Activated CD4-positive, alpha-beta T cell treated with anti-CD3 and anti-CD28 coated beads for 36 hours (primary cell): ENCODE results near the gene BTBD16. TPM values are rescaled to one million over a fixed set of nuclear protein-coding genes. Genes with fewer than 3 reads are reported as not detected.

Experiments used
- ATAC-seq: fragments of 200-7000 bp; cut with Tn5 transposase; one replicate; pipeline ENCODE4 v1.10.0; 2021; ENCODE audit warnings: mild to moderate bottlenecking, moderate library complexity
- CTCF ChIA-PET: fragments of 350-600 bp; sonication (Branson Sonifier 250); formaldehyde crosslinking; loops from one replicate; lab custom pipeline; 2021; ENCODE audit warnings: antibody characterized with exemption; lab: Charles Lee
- POLR2A ChIA-PET: fragments of 350-600 bp; sonication (Branson Sonifier 250); formaldehyde crosslinking; loops from one replicate; lab custom pipeline; 2021; ENCODE audit warnings: antibody characterized with exemption, inconsistent platforms; lab: Charles Lee
- DNase-seq: peaks from one replicate; pipeline ENCODE4 v3.0.0-alpha.2; 2020
- H3K27ac Mint-ChIP-seq: one replicate; pipeline ENCODE4 v1.8.0; 2021; ENCODE audit warnings: mixed read lengths
- H3K27me3 Mint-ChIP-seq: one replicate; pipeline ENCODE4 v1.8.0; 2021; ENCODE audit warnings: mixed read lengths
- H3K36me3 Mint-ChIP-seq: one replicate; pipeline ENCODE4 v1.8.0; 2021; ENCODE audit warnings: low read depth, mixed read lengths
- H3K4me1 Mint-ChIP-seq: one replicate; pipeline ENCODE4 v1.8.0; 2021; ENCODE audit warnings: mixed read lengths
- H3K4me3 Mint-ChIP-seq: one replicate; pipeline ENCODE4 v1.8.0; 2021; ENCODE audit warnings: mild to moderate bottlenecking, moderate library complexity, mixed read lengths
- H3K9me3 Mint-ChIP-seq: one replicate; pipeline ENCODE4 v1.8.0; 2021; ENCODE audit warnings: low read depth, mixed read lengths
- intact Hi-C, 2 experiments: fragments of 100-400 bp; cut with DNase I in 1 of 2; cut with micrococcal nuclease in 1 of 2; formaldehyde crosslinking; loops; one replicate each; pipeline versions ENCODE4 v1.14.2 to v1.15.1; 2022 to 2024; cut with DNase I, micrococcal nuclease
- total RNA-seq, 2 experiments: library from RNA; stranded (reverse); gene quantifications; one replicate each; pipeline ENCODE4 v1.2.3, GENCODE V29; 2021

Gene BTBD16
- total RNA-seq, 2 experiments from 2014 or later, result not detected

DNA sequence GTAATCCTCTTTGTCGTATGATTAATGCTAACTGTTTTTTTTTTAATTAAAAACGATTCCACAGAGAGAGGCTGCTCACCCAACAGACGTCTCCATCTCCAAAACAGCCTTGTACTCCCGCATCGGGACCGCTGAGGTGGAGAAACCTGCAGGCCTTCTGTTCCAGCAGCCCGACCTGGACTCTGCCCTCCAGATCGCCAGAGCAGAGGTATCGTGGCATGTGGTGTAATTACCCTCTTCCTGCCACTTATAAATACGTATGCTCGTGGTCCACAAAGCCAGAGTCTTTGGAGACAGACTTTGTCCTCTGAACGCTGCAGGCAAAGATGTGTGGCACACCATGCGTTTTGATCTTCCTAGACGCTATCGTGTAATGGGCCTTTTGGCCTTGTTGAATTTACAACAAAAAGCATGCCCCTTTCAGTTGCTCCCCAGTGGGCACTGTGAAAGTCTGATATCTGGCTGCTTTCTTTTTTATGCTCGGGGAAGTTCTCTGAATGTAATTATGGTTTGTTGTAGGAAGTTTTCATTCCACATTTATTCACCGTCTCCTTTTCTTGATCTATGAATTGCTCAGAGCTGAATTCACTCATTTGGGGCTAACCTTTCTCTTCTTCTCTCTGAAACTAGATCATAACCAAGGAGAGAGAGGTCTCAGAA, 33.6 kb upstream of the BTBD16 start:
- H3K27me3 Mint-ChIP-seq, result peaks cover 1% of the 10 kb centered on the region
- no peak overlapping the region for H3K4me3 Mint-ChIP-seq
- ATAC-seq (no peak), DNase-seq (no peak)
- ChIA-PET POLR2A (no interaction called here), CTCF (interaction anchor here (0.7 to 0.8 kb wide), 2 partner anchors 306 to 458 kb away, joined by 3 to 5 read pairs; no protein-coding TSS in a partner anchor)
- intact Hi-C loops, result no loop called here
- no peaks in the 10 kb centered on the region for H3K4me1 Mint-ChIP-seq
- H3K9me3 Mint-ChIP-seq, result no peaks in the 10 kb centered on the region
- H3K27ac Mint-ChIP-seq, result no peak overlapping the region
- no peaks in the 10 kb centered on the region for H3K36me3 Mint-ChIP-seq

DNA sequence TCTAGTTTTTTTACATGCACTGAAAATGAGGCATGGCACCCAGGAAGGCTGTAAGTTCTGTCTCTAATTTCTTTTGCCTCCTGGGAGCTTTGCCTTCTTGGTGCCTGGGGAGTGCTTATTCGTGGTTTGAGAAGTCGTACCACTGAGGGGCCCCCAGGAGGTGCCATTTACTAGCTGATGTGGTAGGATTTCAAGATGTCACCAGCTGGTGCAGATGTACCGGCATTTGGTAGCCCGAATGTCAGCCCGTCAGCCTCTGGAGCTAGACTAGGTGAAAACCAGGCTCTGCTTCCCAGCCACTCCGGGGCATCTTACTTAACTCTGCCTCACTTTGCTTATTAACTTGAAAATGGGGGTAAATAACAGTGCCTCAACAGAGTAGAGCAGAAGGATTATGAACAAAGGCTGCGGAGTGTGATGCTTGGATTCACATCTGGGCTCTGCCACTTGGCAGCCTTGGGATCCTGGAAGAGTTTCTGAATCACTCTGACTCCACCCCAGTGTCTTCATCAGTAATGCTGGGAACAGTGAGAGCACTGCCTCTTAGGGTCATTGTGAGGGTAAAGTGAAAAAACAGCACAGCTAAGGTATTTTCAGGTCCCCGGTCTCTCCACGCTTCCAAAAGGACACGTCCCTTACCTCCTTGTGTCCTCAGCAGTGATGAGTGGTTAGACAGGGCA, 31.4 kb upstream of the BTBD16 start:
- no peak for DNase-seq
- ATAC-seq, result no peak
- POLR2A ChIA-PET, result no interaction called here
- Mint-ChIP-seq H3K4me1 (no peaks in the 10 kb centered on the region), H3K27me3 (no peaks in the 10 kb centered on the region), H3K36me3 (no peaks in the 10 kb centered on the region), H3K27ac (no peak overlapping the region), H3K4me3 (no peak overlapping the region), H3K9me3 (no peaks in the 10 kb centered on the region)
- intact Hi-C loops, result no loop called here
- CTCF ChIA-PET, result no interaction called here

DNA sequence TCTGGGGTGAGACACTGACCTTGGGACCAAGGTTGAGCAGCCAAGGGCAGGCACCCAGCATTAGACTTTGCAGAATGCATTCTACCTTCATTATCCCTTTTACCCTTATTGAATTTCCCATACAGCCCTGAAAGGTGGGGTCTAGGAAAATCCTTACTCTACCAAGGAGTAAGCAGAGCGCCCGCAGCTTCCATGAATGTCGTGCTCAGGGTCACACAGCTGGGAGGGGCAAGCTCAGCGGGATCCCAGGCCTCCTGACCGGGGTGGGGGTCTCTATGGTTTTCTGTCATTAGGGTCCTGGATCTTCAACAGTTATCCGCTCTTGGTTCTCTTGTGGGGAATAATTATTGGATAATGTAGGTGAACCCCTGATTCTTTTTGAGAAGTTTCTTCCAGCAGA, 30.7 kb upstream of the BTBD16 start:
- no peaks in the 10 kb centered on the region for H3K9me3 Mint-ChIP-seq
- H3K27me3 Mint-ChIP-seq, result no peaks in the 10 kb centered on the region
- H3K4me1 Mint-ChIP-seq, result no peaks in the 10 kb centered on the region
- POLR2A ChIA-PET, result no interaction called here
- no peak overlapping the region for H3K4me3 Mint-ChIP-seq
- ATAC-seq (no peak), DNase-seq (no peak)
- no peaks in the 10 kb centered on the region for H3K36me3 Mint-ChIP-seq
- CTCF ChIA-PET, result no interaction called here
- intact Hi-C loops, result no loop called here
- no peak overlapping the region for H3K27ac Mint-ChIP-seq

DNA sequence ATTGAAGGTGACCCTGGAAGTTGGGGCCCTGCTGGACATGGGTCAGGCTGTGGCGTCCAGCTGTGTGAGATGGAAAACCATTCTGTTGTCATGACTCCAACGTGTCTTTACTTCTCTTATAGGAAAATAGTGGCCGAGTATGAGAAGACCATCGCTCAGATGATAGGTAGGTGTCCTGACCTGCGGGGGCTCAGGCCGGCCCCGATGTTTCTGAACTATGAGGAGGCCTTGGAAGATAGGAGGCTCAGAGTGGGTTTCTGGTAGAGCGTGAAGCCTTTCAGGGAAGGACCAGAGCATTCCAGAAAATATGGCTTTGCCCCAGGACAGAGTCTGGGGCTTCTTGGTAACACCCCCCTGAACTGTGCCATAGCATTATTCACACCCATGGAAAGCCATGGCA, 29.3 kb upstream of the BTBD16 start:
- Mint-ChIP-seq H3K4me3 (no peak overlapping the region), H3K4me1 (no peaks in the 10 kb centered on the region), H3K9me3 (no peaks in the 10 kb centered on the region), H3K36me3 (no peaks in the 10 kb centered on the region), H3K27me3 (no peaks in the 10 kb centered on the region), H3K27ac (no peak overlapping the region)
- intact Hi-C loops, result no loop called here
- CTCF ChIA-PET, result no interaction called here
- no peak for ATAC-seq
- POLR2A ChIA-PET, result no interaction called here
- no peak for DNase-seq

DNA sequence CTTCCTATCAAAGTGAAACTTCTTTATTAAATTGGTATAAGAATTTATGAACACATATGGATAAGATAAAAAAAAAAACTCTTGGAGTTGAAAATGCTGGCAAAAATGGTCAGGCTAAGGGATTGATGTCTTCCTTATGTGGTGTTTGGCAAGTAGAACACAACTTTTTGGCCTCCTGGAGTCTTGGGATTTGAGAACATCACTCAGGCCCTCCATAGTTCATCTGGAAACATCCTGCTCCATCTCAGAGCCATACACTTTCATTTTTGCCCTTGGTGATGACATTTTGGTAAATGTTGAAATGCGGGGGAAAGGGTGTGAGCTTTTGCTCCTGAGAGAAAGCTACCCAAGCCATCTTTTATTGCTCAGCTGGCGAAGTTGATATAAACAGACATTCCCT, 27.5 kb upstream of the BTBD16 start:
- Mint-ChIP-seq H3K27me3 (no peaks in the 10 kb centered on the region), H3K4me1 (no peaks in the 10 kb centered on the region), H3K27ac (no peak overlapping the region), H3K9me3 (no peaks in the 10 kb centered on the region), H3K4me3 (no peak overlapping the region), H3K36me3 (no peaks in the 10 kb centered on the region)
- ChIA-PET POLR2A (no interaction called here), CTCF (no interaction called here)
- DNase-seq (no peak), ATAC-seq (no peak)
- intact Hi-C loops, result no loop called here

DNA sequence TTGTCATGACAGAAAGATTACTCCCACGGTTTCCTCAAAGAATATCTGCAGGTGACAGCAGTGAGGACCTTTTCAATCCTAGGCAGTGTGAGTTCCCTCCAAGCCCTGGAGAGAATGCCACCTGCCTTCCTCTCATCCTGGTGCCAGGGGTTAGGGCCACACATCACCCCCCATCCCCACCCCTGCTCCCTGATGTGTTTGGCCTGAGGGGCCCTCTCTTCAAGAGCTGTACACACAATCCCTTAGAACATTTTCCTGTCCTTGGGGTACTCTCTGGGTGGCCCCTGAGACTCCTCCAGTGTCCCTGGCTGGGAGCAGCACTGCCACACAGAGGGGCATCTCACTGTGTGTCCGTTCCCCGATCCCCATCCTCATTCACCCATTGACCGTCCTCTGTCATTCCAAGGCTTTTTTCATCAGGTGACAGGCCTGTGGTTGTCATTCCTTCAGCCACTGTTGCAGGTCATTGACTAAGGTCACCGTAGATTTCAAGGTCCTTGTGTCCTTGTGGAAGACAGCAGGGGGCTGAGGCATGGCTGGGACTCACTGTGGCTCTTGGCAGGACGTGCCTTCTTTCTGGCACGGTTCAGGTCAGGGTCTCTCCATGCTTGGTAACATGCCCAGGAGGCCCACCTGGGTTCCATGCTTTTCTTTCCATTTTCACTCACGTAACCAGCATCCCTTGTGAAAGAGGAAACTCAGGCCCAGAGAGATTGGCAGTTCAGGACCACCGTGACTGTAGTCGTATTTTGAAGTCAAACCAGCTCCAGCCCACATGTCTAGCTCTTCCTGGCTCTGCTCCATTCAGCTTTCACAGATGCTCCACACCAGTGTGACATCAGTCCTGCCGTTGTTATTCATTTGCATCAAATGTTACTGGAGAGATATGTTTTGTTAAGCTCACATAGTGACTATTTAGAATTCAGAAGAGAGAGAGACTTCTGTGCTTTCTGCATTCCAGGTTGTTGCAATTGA, 26.8 kb upstream of the BTBD16 start:
- ChIA-PET POLR2A (no interaction called here), CTCF (interaction anchor here (0.5 kb wide), 1 partner anchor 180 kb away, joined by 4 read pairs; no protein-coding TSS in a partner anchor)
- Mint-ChIP-seq H3K4me3 (no peak overlapping the region), H3K9me3 (no peaks in the 10 kb centered on the region), H3K4me1 (no peaks in the 10 kb centered on the region), H3K36me3 (no peaks in the 10 kb centered on the region), H3K27me3 (no peaks in the 10 kb centered on the region), H3K27ac (no peak overlapping the region)
- intact Hi-C loops, result no loop called here
- no peak for DNase-seq
- no peak for ATAC-seq

DNA sequence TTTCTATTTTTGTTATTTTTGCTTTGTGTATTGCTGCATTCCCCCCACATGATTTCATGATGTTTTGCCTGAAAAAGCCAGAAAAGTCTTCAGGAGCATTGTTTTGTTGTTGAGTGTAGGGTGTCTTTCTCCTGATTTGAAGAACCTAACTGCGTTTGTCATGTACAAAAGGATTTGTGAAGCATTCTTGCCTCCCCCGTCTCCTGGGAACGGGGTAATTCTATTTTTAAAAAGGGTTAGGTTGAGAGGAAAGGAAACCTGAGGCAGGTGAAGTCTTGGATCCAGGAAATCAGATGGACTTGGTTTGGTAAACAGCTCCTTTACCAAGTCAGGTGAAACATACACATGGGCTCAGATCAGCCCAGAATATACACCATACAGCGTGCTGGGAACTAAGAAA, 26.0 kb upstream of the BTBD16 start:
- no peak overlapping the region for H3K27ac Mint-ChIP-seq
- intact Hi-C loops, result no loop called here
- H3K4me1 Mint-ChIP-seq, result no peaks in the 10 kb centered on the region
- no peak for DNase-seq
- H3K9me3 Mint-ChIP-seq, result no peaks in the 10 kb centered on the region
- no peak for ATAC-seq
- CTCF ChIA-PET, result interaction anchor here (0.5 kb wide), 1 partner anchor 179 kb away, joined by 4 read pairs; no protein-coding TSS in a partner anchor
- POLR2A ChIA-PET, result no interaction called here
- no peaks in the 10 kb centered on the region for H3K27me3 Mint-ChIP-seq
- no peak overlapping the region for H3K4me3 Mint-ChIP-seq
- H3K36me3 Mint-ChIP-seq, result no peaks in the 10 kb centered on the region

DNA sequence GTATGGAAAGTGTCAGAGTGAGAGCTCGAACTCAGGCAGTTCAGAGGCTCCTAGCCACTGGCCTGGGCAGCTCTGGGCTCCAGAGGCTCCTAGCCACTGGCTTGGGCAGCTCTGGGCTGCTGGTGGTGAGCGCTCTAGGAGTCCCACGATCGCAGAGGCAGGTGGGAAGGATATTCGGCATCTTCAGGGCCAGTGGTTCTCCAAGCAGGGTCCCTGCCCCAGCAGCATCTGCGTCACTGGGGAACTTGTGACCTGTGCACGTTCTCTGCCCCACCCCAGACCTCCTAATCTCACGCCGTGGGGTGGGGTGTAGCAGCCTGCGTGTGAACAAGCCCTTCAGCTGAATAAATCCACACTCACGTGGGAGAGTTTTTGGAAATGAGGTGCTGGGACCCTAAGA, 25.2 kb upstream of the BTBD16 start:
- ATAC-seq (no peak), DNase-seq (no peak)
- no peaks in the 10 kb centered on the region for H3K27me3 Mint-ChIP-seq
- no peaks in the 10 kb centered on the region for H3K36me3 Mint-ChIP-seq
- no peak overlapping the region for H3K27ac Mint-ChIP-seq
- intact Hi-C loops, result no loop called here
- ChIA-PET POLR2A (no interaction called here), CTCF (no interaction called here)
- H3K9me3 Mint-ChIP-seq, result no peaks in the 10 kb centered on the region
- H3K4me1 Mint-ChIP-seq, result no peaks in the 10 kb centered on the region
- H3K4me3 Mint-ChIP-seq, result no peak overlapping the region

DNA sequence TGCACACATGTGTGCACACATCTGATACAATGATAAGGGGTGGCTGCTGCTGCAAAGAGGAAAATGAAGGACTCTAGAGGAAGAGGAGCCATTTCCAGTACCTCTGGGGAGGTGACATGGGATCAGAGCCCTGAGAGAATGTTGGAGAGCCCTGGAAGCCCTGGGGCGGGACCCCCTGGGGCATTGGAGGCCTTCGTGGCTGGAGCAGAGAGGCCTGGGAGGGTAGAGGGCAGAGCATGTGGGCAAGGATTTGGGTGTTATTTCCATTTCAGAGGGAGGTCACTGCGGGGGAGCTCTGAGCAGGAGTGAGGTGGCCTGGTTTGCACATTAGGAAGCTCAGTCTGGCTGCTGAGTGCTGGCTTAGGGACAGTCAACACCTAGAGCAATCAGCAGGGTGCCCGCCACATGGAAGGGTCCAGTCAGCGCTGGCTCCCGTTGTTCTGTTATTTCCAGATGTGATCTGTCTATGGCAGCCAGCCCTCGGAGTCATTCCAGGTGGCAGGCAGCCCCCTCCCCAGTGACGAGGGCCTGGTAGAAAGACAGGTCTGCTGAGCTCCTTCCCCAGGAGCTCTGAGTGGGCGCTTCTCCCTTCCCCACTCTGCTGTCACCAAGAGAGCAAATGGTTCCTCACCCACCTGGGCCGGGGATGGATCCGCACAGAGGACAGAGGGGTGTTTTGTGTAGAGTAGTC, 24.1 kb upstream of the BTBD16 start:
- ChIA-PET POLR2A (no interaction called here), CTCF (no interaction called here)
- no peak for DNase-seq
- H3K9me3 Mint-ChIP-seq, result no peaks in the 10 kb centered on the region
- H3K4me1 Mint-ChIP-seq, result no peaks in the 10 kb centered on the region
- H3K4me3 Mint-ChIP-seq, result no peak overlapping the region
- no peak for ATAC-seq
- no peaks in the 10 kb centered on the region for H3K27me3 Mint-ChIP-seq
- H3K36me3 Mint-ChIP-seq, result no peaks in the 10 kb centered on the region
- intact Hi-C loops, result no loop called here
- H3K27ac Mint-ChIP-seq, result no peak overlapping the region

DNA sequence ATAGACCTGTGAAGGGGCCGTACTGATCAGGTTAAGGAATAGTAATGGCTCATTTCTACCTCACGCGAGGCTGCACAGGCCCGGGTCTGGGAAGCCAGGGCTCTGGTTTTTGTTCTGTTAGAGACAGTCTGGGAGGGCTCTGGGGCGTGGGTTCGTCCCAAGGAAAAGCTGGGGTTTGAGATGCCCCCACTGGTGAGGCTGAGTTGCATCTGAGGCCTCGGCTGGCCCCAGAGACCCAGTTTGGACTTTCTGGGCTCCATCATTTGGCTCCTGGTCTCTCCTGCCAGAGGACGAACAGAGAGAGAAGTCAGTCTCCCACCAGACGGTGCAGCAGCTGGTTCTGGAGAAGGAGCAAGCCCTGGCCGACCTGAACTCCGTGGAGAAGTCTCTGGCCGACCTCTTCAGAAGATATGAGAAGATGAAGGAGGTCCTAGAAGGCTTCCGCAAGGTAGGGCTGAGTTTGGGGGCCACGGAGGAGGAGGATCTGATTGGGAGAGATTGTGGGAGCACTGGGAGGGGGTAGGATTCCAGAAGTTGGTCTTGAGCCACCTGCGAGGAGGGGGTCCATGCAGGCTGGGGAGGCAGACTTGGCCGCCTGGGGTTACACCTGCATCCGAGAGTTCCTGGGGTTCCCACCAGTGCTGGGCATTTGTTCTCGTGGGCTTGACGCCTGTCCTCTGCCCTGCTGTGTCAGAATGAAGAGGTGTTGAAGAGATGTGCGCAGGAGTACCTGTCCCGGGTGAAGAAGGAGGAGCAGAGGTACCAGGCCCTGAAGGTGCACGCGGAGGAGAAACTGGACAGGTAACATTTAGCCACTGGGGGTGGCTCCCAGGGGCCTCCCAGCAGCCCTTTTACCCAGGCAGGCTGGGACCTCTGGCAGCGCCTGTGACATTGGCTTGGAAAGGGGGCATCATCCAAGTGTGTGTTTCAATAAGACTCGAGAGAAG, 22.5 kb upstream of the BTBD16 start:
- Mint-ChIP-seq H3K36me3 (no peaks in the 10 kb centered on the region), H3K4me3 (no peak overlapping the region)
- CTCF ChIA-PET, result no interaction called here

More for the DNA sequence above, 22.5 kb upstream of the BTBD16 start:
- Mint-ChIP-seq H3K4me1 (no peaks in the 10 kb centered on the region), H3K9me3 (no peaks in the 10 kb centered on the region), H3K27me3 (no peaks in the 10 kb centered on the region), H3K27ac (no peak overlapping the region)
- ATAC-seq, result no peak
- DNase-seq, result no peak
- POLR2A ChIA-PET, result no interaction called here
- intact Hi-C loops, result no loop called here
